Measurements from ENCODE around the gene C9orf50. TPM values are rescaled to one million over a fixed set of nuclear protein-coding genes. Genes with fewer than 3 reads are reported as not detected.

The C9orf50 gene
- polyA plus RNA-seq, 2 of the 4 experiments (the other 2 are of a cell fraction) = 0.05 to 0.10 TPM

GRCh38 chr9:129587487-129588262 is 33.2 kb downstream of the C9orf50 start:
- TF ChIP-seq PBX3 (IDR thresholded peaks at IDR 0.05) = no peak
- no peak for TF ChIP-seq REST (IDR thresholded peaks at IDR 0.05)
- TF ChIP-seq NFE2L2 (conservative IDR thresholded peaks at IDR 0.05; ENCODE audit: low read length) = no peak
- TF ChIP-seq CBX8 (IDR thresholded peaks at IDR 0.05) = no peak
- no peak for TF ChIP-seq NPAS2 (CRISPR knock-in tag; IDR thresholded peaks at IDR 0.05; ENCODE audit: borderline replicate concordance)
- no peak for TF ChIP-seq TP53 (CRISPR knock-in tag; IDR thresholded peaks at IDR 0.05)
- TF ChIP-seq CTCF (IDR thresholded peaks at IDR 0.05) = no peak
- TF ChIP-seq GATA3 (IDR thresholded peaks at IDR 0.05; ENCODE audit: borderline replicate concordance) = no peak
- TF ChIP-seq MAZ (IDR thresholded peaks at IDR 0.05; ENCODE audit: borderline replicate concordance, low read depth, low read length) = no peak
- no peak for TF ChIP-seq HDAC2 (IDR thresholded peaks at IDR 0.05)
- H3K27ac ChIP-seq = peak overlapping the region in 1 of 2 experiments; percentile 63; a peak in 2 of 6 replicates
- ChIA-PET CTCF (interaction anchor here (0.8 to 2.7 kb wide), 6 partner anchors 9 to 414 kb away, joined by 3 to 7 read pairs (median 4); no protein-coding TSS in a partner anchor), POLR2A (interaction anchor here (2.1 kb wide), 1 partner anchor 10 kb away, joined by 10 read pairs; no protein-coding TSS in a partner anchor)
- no peak overlapping the region for H3K4me3 ChIP-seq
- 94% methylated on average over 23 of the region's 23 CpGs for WGBS (ENCODE audit: missing lambda C conversion rate)
- no peak for FAIRE-seq
- no peak for DNase-seq (ENCODE audit: low read depth in 1 of 2, low spot score in 1 of 2)
- no peaks in the 10 kb centered on the region for H3K9me3 ChIP-seq
- no peak for ATAC-seq
- H3K4me1 ChIP-seq = peaks cover 6% of the 10 kb centered on the region
- no peak overlapping the region for H3K4me2 ChIP-seq

- no peak for FAIRE-seq
- ATAC-seq = no peak
- ChIA-PET CTCF (interaction anchor here (0.8 to 2.7 kb wide), 5 partner anchors 10 to 413 kb away, joined by 3 to 7 read pairs (median 4); no protein-coding TSS in a partner anchor), POLR2A (interaction anchor here (2.1 kb wide), 1 partner anchor 11 kb away, joined by 10 read pairs; no protein-coding TSS in a partner anchor)
- Histone ChIP-seq H3K9me3 (no peaks in the 10 kb centered on the region), H3K4me3 (no peak overlapping the region), H3K4me2 (no peak overlapping the region), H3K27ac (peak overlapping the region in 1 of 2 experiments; percentile 63; a peak in 3 of 6 replicates), H3K4me1 (peaks cover under 1% of the 10 kb centered on the region; the same call in 2 of the 3 replicates)
- 86% methylated on average over 6 of the region's 8 CpGs for WGBS (ENCODE audit: missing lambda C conversion rate)
- TF ChIP-seq EP300 (IDR thresholded peaks at IDR 0.05) (no peak), TP53 (CRISPR knock-in tag; IDR thresholded peaks at IDR 0.05) (no peak), HES2 (IDR thresholded peaks at IDR 0.05) (no peak), TFCP2L1 (CRISPR knock-in tag; IDR thresholded peaks at IDR 0.05) (no peak), RCOR1 (IDR thresholded peaks at IDR 0.05; ENCODE audit: low read depth, low read length) (no peak), EHMT2 (IDR thresholded peaks at IDR 0.05; ENCODE audit: low read depth) (no peak), HOXA7 (CRISPR knock-in tag; IDR thresholded peaks at IDR 0.05) (no peak), NFE2L2 (conservative IDR thresholded peaks at IDR 0.05; ENCODE audit: low read length) (no peak), JUN (IDR thresholded peaks at IDR 0.05) (no peak), MAFK (IDR thresholded peaks at IDR 0.05; ENCODE audit: partially characterized antibody) (no peak), HEYL (CRISPR knock-in tag; IDR thresholded peaks at IDR 0.05) (no peak), CHD2 (IDR thresholded peaks at IDR 0.05; ENCODE audit: low read length, partially characterized antibody) (no peak), FOSL2 (IDR thresholded peaks at IDR 0.05) (no peak), FOSL2 (CRISPR knock-in tag; IDR thresholded peaks at IDR 0.05) (no peak), CEBPB (IDR thresholded peaks at IDR 0.05) (no peak)
- no peak for DNase-seq (ENCODE audit: low read depth in 1 of 2, low spot score in 1 of 2)
Measured at GRCh38 chr9:129586685-129587084, 34.2 kb downstream of the C9orf50 start.

Measured in A549 (cell line).